GM23338 (cell line): ENCODE measurements around the gene STK38. TPM values are rescaled to one million over a fixed set of nuclear protein-coding genes. Genes with fewer than 3 reads are reported as not detected.

Experiments used
- ATAC-seq: fragments of 200-7000 bp; cut with Tn5 transposase; 3 replicates; pipeline ENCODE4 v1.9.1; 2020
- DNase-seq: peaks from one replicate; pipeline ENCODE4 v3.0.0-alpha.2; 2015; ENCODE audit warnings: low spot score
- H2AFZ ChIP-seq: fragments of 200-600 bp; sonication (generic); 2 replicates; pipeline ENCODE4 v1.8.0; 2016; ENCODE audit warnings: antibody characterized with exemption, mild to moderate bottlenecking, moderate library complexity
- H3F3A ChIP-seq: fragments of 200-600 bp; sonication (generic); replicated peaks from 2 replicates; pipeline ENCODE4 v1.8.0; 2017; ENCODE audit warnings: antibody characterized with exemption, mixed run types, low read depth
- H3K27ac ChIP-seq: fragments of 200-600 bp; sonication (generic); 2 replicates; pipeline ENCODE4 v1.6.1; 2016; ENCODE audit warnings: low read depth
- H3K27me3 ChIP-seq: fragments of 200-600 bp; sonication (generic); 2 replicates; pipeline ENCODE4 v1.8.0; 2016; ENCODE audit warnings: mild to moderate bottlenecking, mixed run types, moderate library complexity; ENCODE audit not compliant: insufficient read depth
- H3K36me3 ChIP-seq: fragments of 200-600 bp; sonication (generic); 2 replicates; pipeline ENCODE4 v1.8.0; 2016; ENCODE audit warnings: mild to moderate bottlenecking; ENCODE audit not compliant: insufficient read depth
- H3K4me1 ChIP-seq: fragments of 200-600 bp; sonication (generic); 2 replicates; pipeline ENCODE4 v1.8.0; 2016; ENCODE audit warnings: mild to moderate bottlenecking, moderate library complexity; ENCODE audit not compliant: insufficient read depth
- H3K4me2 ChIP-seq: fragments of 200-600 bp; sonication (generic); 2 replicates; pipeline ENCODE4 v1.7.1; 2017; ENCODE audit warnings: mixed run types
- H3K4me3 ChIP-seq: fragments of 200-600 bp; sonication (generic); 2 replicates; pipeline ENCODE4 v1.6.1; 2016; ENCODE audit warnings: mixed run types
- H3K79me2 ChIP-seq: fragments of 200-600 bp; sonication (generic); replicated peaks from 2 replicates; pipeline ENCODE4 v1.8.0; 2017; ENCODE audit warnings: mild to moderate bottlenecking; ENCODE audit not compliant: insufficient read depth
- H3K9me2 ChIP-seq: fragments of 200-600 bp; sonication (generic); 2 replicates; pipeline ENCODE4 v1.8.0; 2017; ENCODE audit not compliant: insufficient read depth
- H4K20me1 ChIP-seq: fragments of 200-600 bp; sonication (generic); replicated peaks from 2 replicates; pipeline ENCODE4 v1.8.0; 2017; ENCODE audit warnings: mild to moderate bottlenecking; ENCODE audit not compliant: insufficient read depth
- H3K27ac Mint-ChIP-seq: 2 replicates; pipeline ENCODE4 v1.8.0; 2020; ENCODE audit warnings: inconsistent platforms, mild to moderate bottlenecking, moderate library complexity, mixed read lengths
- H3K27me3 Mint-ChIP-seq: 3 replicates; pipeline ENCODE4 v1.8.0; 2022; ENCODE audit warnings: low read depth, mild to moderate bottlenecking, moderate library complexity, mixed read lengths, inconsistent platforms; ENCODE audit not compliant: insufficient read depth, poor library complexity
- H3K36me3 Mint-ChIP-seq: 3 replicates; pipeline ENCODE4 v1.8.0; 2021; ENCODE audit warnings: low read depth, mild to moderate bottlenecking, inconsistent platforms, moderate library complexity, mixed read lengths
- H3K4me1 Mint-ChIP-seq: 3 replicates; pipeline ENCODE4 v1.8.0; 2020; ENCODE audit warnings: mild to moderate bottlenecking, inconsistent platforms, mixed read lengths
- H3K4me3 Mint-ChIP-seq: 3 replicates; pipeline ENCODE4 v1.8.0; 2021; ENCODE audit warnings: moderate library complexity, mild to moderate bottlenecking, inconsistent platforms, mixed read lengths
- H3K9me3 Mint-ChIP-seq: 3 replicates; pipeline ENCODE4 v1.8.0; 2020; ENCODE audit warnings: moderate library complexity, mild to moderate bottlenecking, inconsistent platforms, mixed read lengths
- CREB1 ChIP-seq: fragments of 250-450 bp; sonication (Bioruptor Pico); IDR thresholded peaks from 2 replicates; pipeline ENCODE4 v1.5.0; 2020; ENCODE audit warnings: low read depth, mild to moderate bottlenecking, moderate library complexity
- CTCF ChIP-seq, 2 experiments: fragments of 200-600 bp in 1 of 2; sonication (generic) in 1 of 2; conservative IDR thresholded peaks; 2 replicates each; pipeline versions ENCODE4 v1.5.1 to v1.6.1; 2016 to 2017; ENCODE audit warnings: antibody characterized with exemption in 2 of 2, low read depth in 2 of 2, mild to moderate bottlenecking in 2 of 2, moderate library complexity in 1 of 2
- EZH2 ChIP-seq: fragments of 200-600 bp; sonication (generic); IDR thresholded peaks from one replicate; pipeline ENCODE4 v1.8.0; 2017; ENCODE audit warnings: antibody characterized with exemption, mild to moderate bottlenecking, low read depth; ENCODE audit not compliant: unreplicated experiment
- EZH2phosphoT487 ChIP-seq: fragments of 200-600 bp; sonication (generic); IDR thresholded peaks from one replicate; pipeline ENCODE4 v1.8.1; 2018; ENCODE audit warnings: antibody characterized with exemption; ENCODE audit not compliant: unreplicated experiment
- JUNB ChIP-seq: IDR thresholded peaks from one replicate; pipeline ENCODE4 v1.6.1; 2016; ENCODE audit warnings: antibody characterized with exemption; ENCODE audit not compliant: unreplicated experiment
- NANOG ChIP-seq: IDR thresholded peaks from 2 replicates; pipeline ENCODE4 v1.6.1; 2016; ENCODE audit warnings: antibody characterized with exemption, borderline replicate concordance
- POLR2AphosphoS5 ChIP-seq: IDR thresholded peaks from 2 replicates; pipeline ENCODE4 v1.6.1; 2016; ENCODE audit warnings: antibody characterized with exemption, low read depth
- STAT1 ChIP-seq: IDR thresholded peaks from one replicate; pipeline ENCODE4 v1.6.1; 2016; ENCODE audit warnings: antibody characterized with exemption; ENCODE audit not compliant: unreplicated experiment
- ZNF331 ChIP-seq: fragments of 250-450 bp; sonication (Bioruptor Pico); IDR thresholded peaks from 2 replicates; pipeline ENCODE4 v1.5.0; 2020; ENCODE audit warnings: low read depth, mild to moderate bottlenecking, moderate library complexity
- ZNF462 ChIP-seq: fragments of 250-450 bp; sonication (Bioruptor Pico); IDR thresholded peaks from 2 replicates; pipeline ENCODE4 v1.5.0; 2020; ENCODE audit warnings: mild to moderate bottlenecking, moderate library complexity
- polyA plus RNA-seq: library from polyadenylated mRNA; unstranded; fragments of >200 nt; fragmentation: Nextera tagmentation; extraction: Ambion mirVana; gene quantifications from 2 replicates; pipeline ENCODE4 v1.2.1, GENCODE V29; 2016
- total RNA-seq: library from RNA; depleted of rRNA; stranded (reverse); fragments of >200 nt; shearing (Covaris generic); gene quantifications from 2 replicates; pipeline ENCODE4 v1.2.3, GENCODE V29; 2014
- TF ChIP-seq, protein P1 (sequence below): IDR thresholded peaks from one replicate; pipeline ENCODE4 v1.6.1; 2018; ENCODE audit warnings: antibody characterized with exemption; ENCODE audit not compliant: unreplicated experiment
- TF ChIP-seq, protein P2 (sequence below): IDR thresholded peaks from 2 replicates; pipeline ENCODE4 v1.6.1; 2016; ENCODE audit warnings: antibody characterized with exemption

Gene STK38
- total and polyA plus RNA-seq, 2 experiments from 2014 or later, result 10.8 to 17.4 TPM

GRCh38 chr6:36536873-36537547, 10.3 kb downstream of the STK38 start (continued):
- TF ChIP-seq, protein P1, sequence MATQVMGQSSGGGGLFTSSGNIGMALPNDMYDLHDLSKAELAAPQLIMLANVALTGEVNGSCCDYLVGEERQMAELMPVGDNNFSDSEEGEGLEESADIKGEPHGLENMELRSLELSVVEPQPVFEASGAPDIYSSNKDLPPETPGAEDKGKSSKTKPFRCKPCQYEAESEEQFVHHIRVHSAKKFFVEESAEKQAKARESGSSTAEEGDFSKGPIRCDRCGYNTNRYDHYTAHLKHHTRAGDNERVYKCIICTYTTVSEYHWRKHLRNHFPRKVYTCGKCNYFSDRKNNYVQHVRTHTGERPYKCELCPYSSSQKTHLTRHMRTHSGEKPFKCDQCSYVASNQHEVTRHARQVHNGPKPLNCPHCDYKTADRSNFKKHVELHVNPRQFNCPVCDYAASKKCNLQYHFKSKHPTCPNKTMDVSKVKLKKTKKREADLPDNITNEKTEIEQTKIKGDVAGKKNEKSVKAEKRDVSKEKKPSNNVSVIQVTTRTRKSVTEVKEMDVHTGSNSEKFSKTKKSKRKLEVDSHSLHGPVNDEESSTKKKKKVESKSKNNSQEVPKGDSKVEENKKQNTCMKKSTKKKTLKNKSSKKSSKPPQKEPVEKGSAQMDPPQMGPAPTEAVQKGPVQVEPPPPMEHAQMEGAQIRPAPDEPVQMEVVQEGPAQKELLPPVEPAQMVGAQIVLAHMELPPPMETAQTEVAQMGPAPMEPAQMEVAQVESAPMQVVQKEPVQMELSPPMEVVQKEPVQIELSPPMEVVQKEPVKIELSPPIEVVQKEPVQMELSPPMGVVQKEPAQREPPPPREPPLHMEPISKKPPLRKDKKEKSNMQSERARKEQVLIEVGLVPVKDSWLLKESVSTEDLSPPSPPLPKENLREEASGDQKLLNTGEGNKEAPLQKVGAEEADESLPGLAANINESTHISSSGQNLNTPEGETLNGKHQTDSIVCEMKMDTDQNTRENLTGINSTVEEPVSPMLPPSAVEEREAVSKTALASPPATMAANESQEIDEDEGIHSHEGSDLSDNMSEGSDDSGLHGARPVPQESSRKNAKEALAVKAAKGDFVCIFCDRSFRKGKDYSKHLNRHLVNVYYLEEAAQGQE, result no peak
- TF ChIP-seq POLR2AphosphoS5 (no peak), NANOG (no peak), EZH2 (no peak), EZH2phosphoT487 (no peak), JUNB (no peak), STAT1 (no peak), CTCF (conservative IDR thresholded peaks at IDR 0.05; ENCODE audit: low read depth in 2 of 2) (no peak), ZNF331 (no peak), CREB1 (CRISPR knock-in tag) (no peak)
- TF ChIP-seq, protein P2, sequence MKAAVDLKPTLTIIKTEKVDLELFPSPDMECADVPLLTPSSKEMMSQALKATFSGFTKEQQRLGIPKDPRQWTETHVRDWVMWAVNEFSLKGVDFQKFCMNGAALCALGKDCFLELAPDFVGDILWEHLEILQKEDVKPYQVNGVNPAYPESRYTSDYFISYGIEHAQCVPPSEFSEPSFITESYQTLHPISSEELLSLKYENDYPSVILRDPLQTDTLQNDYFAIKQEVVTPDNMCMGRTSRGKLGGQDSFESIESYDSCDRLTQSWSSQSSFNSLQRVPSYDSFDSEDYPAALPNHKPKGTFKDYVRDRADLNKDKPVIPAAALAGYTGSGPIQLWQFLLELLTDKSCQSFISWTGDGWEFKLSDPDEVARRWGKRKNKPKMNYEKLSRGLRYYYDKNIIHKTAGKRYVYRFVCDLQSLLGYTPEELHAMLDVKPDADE, result no peak

- H2AFZ ChIP-seq, result no peak overlapping the region
- peaks cover 75% of the 10 kb centered on the region for H3K79me2 ChIP-seq
- H3K9me2 ChIP-seq, result no peaks in the 10 kb centered on the region
- H3K4me3 Mint-ChIP-seq, result no peak overlapping the region
- no peaks in the 10 kb centered on the region for H3K4me1 ChIP-seq
- H4K20me1 ChIP-seq, result peaks cover 3% of the 10 kb centered on the region; the same call in 1 of the 2 replicates
- no peaks in the 10 kb centered on the region for H3K4me1 Mint-ChIP-seq
- ATAC-seq (no peak), DNase-seq (no peak)
- H3K4me3 ChIP-seq, result no peak overlapping the region
- no peaks in the 10 kb centered on the region for H3K9me3 Mint-ChIP-seq
- H3K27ac Mint-ChIP-seq, result no peak overlapping the region
- H3F3A ChIP-seq, result no peaks in the 10 kb centered on the region
- peaks cover 27% of the 10 kb centered on the region for H3K36me3 Mint-ChIP-seq
- peaks cover 4% of the 10 kb centered on the region; the same call in 1 of the 2 replicates for H3K36me3 ChIP-seq
- no peaks in the 10 kb centered on the region for H3K27me3 ChIP-seq
- no peak overlapping the region for H3K27ac ChIP-seq
- H3K4me2 ChIP-seq, result no peak overlapping the region
- peaks cover 3% of the 10 kb centered on the region for H3K27me3 Mint-ChIP-seq
- TF ChIP-seq ZNF462 (CRISPR knock-in tag) (no peak), NANOG (no peak)
These were observed 14.0 kb downstream of the STK38 start for GRCh38 chr6:36533321-36533720.
